ENCODE measurements around the gene CHAD.

DNA sequence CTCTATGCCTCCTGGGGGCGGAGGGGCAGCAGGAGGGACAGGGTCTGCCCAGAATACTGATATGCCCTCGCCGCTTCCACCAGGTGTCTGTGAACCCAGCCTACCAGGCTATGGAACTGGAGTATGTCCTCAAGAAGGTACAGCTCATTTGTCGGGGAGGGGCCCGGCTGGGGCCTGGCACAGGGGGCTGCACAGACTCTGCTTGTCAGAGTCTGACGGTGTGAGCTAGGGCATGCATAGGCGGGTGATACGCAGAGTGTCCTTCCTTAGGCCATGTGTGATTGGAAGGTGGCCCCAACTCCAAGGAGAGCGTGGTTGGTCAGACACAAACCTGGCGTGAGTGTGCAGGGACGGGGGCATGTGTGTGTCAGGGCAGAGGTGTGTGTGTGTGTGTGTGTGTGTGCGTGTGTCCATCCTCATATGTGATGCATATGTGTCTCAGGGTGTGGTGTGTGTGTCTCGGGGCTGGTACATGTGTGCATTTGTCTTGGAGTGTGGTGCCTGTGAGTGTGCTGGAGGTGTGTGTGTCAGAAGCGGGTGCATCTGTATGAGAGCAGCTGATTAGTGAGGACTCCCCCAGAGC lies 7.0 kb downstream of the CHAD start:
- TF ChIP-seq, protein P1, sequence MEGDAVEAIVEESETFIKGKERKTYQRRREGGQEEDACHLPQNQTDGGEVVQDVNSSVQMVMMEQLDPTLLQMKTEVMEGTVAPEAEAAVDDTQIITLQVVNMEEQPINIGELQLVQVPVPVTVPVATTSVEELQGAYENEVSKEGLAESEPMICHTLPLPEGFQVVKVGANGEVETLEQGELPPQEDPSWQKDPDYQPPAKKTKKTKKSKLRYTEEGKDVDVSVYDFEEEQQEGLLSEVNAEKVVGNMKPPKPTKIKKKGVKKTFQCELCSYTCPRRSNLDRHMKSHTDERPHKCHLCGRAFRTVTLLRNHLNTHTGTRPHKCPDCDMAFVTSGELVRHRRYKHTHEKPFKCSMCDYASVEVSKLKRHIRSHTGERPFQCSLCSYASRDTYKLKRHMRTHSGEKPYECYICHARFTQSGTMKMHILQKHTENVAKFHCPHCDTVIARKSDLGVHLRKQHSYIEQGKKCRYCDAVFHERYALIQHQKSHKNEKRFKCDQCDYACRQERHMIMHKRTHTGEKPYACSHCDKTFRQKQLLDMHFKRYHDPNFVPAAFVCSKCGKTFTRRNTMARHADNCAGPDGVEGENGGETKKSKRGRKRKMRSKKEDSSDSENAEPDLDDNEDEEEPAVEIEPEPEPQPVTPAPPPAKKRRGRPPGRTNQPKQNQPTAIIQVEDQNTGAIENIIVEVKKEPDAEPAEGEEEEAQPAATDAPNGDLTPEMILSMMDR (IDR thresholded peaks at IDR 0.05; ENCODE audit: insufficient read depth, low read length, poor library complexity, severe bottlenecking), result no peak
- TF ChIP-seq EZH2phosphoT487 (conservative IDR thresholded peaks at IDR 0.05; ENCODE audit: low read length), result no peak

Measured in SU-DHL-6 (cell line).